ENCODE measurements around the gene MAP6.

Gene MAP6

GRCh38 chr11:75557666-75558494 is 111.0 kb downstream of the MAP6 start:
- ChIA-PET POLR2A (no interaction called here), CTCF (no interaction called here)
- no peak for DNase-seq (ENCODE audit: extremely low spot score)
- TF ChIP-seq LEF1 (IDR thresholded peaks at IDR 0.05; ENCODE audit: borderline replicate concordance) (no peak), FOXM1 (IDR thresholded peaks at IDR 0.05; ENCODE audit: borderline replicate concordance) (no peak), HDGF (IDR thresholded peaks at IDR 0.05; ENCODE audit: borderline replicate concordance) (no peak), FOXK2 (IDR thresholded peaks at IDR 0.05) (no peak), SUZ12 (IDR thresholded peaks at IDR 0.05) (no peak), NFRKB (IDR thresholded peaks at IDR 0.05) (no peak), ARNT (IDR thresholded peaks at IDR 0.05) (no peak), CTBP1 (IDR thresholded peaks at IDR 0.05; ENCODE audit: borderline replicate concordance) (no peak), ZNF384 (IDR thresholded peaks at IDR 0.05) (no peak), BHLHE40 (IDR thresholded peaks at IDR 0.05; ENCODE audit: borderline replicate concordance) (no peak), ELF4 (IDR thresholded peaks at IDR 0.05) (no peak), L3MBTL2 (conservative IDR thresholded peaks at IDR 0.05) (no peak), FOXA1 (IDR thresholded peaks at IDR 0.05) (no peak), SP1 (IDR thresholded peaks at IDR 0.05) (no peak)

DNA sequence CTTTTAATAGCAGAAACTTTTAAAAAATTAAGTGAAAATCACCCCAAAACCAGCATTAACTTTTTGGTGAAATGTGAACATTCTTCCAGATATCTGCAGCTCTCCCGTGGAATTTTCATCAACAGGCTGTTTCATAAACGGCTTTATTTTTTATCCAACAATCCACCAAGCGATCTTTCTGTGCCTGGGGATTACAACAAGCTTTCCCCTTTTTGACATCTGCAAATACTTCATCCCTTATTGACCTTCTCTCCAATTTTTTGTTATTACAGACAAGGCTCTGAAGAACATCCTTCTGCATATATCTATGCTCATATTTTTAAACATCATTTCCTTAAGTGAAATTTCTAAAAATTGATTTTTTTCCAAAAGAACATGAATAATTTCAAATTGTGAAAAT is 112.6 kb downstream of the MAP6 start:
- TF ChIP-seq PKNOX1 (IDR thresholded peaks at IDR 0.05) = no peak
- no peak for TF ChIP-seq TARDBP (IDR thresholded peaks at IDR 0.05)
- no peak for TF ChIP-seq CTBP1 (IDR thresholded peaks at IDR 0.05; ENCODE audit: borderline replicate concordance)
- TF ChIP-seq LEF1 (IDR thresholded peaks at IDR 0.05; ENCODE audit: borderline replicate concordance) = no peak
- TF ChIP-seq HDGF (IDR thresholded peaks at IDR 0.05; ENCODE audit: borderline replicate concordance) = no peak
- TF ChIP-seq BHLHE40 (IDR thresholded peaks at IDR 0.05; ENCODE audit: borderline replicate concordance) = no peak
- no peak for TF ChIP-seq SP1 (IDR thresholded peaks at IDR 0.05)
- TF ChIP-seq FOXK2 (IDR thresholded peaks at IDR 0.05) = no peak
- no peak for TF ChIP-seq ARNT (IDR thresholded peaks at IDR 0.05)
- no peak for TF ChIP-seq FOXM1 (IDR thresholded peaks at IDR 0.05; ENCODE audit: borderline replicate concordance)
- ChIA-PET POLR2A (no interaction called here), CTCF (no interaction called here)
- no peak for DNase-seq (ENCODE audit: extremely low spot score)

DNA sequence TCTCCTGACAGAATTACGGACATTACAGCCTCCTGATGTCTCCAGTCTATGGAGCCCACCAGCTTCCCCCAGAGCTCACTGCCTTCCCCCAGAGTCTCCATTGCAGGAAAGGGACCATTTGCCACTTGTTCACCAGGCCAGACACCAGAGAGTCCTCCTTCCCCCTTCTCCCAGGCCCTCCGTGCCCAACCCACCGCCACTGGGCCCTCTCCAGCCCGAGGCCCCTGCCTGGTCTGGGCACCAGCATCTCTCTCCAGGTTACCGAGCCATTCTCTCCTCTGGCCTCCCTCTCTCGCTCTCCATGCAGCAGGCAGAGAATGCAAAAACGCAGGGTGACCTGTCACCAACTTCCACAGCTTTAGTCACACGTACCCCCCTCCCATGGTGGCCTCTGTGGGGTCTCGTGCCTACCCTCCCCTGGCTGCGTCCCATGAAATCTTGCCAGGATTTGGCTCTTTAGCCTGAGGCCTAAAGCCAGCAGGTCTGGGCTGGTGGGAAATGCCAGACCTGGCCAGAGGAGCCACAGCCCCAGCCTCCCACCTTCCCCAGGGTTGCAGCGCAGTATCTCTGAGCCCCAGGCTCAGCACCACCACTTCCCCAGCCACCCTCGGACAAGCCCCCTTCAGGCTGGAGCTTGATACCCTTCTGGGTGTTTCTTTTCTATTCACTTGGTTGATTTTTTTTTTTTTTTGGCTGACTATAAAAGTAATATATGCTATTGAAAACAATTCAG is 113.6 kb downstream of the MAP6 start:
- ChIA-PET CTCF (interaction anchor here (0.6 kb wide), 1 partner anchor 318 kb away, joined by 8 read pairs; no protein-coding TSS in a partner anchor), POLR2A (interaction anchor here (1.6 to 2.4 kb wide), 4 partner anchors 7 to 30 kb away, joined by 4 to 34 read pairs (median 10); partner anchors contain the start of gene SERPINH1)
- TF ChIP-seq BHLHE40 (IDR thresholded peaks at IDR 0.05; ENCODE audit: borderline replicate concordance) (no peak), PKNOX1 (IDR thresholded peaks at IDR 0.05) (no peak)
- DNase-seq (ENCODE audit: extremely low spot score) = no peak

GRCh38 chr11:75554258-75555022 is 114.4 kb downstream of the MAP6 start:
- TF ChIP-seq BHLHE40 (IDR thresholded peaks at IDR 0.05; ENCODE audit: borderline replicate concordance) (no peak), ELF4 (IDR thresholded peaks at IDR 0.05) (no peak), TARDBP (IDR thresholded peaks at IDR 0.05) (no peak), FOXA1 (IDR thresholded peaks at IDR 0.05) (no peak), ZNF384 (IDR thresholded peaks at IDR 0.05) (no peak), ARNT (IDR thresholded peaks at IDR 0.05) (no peak), LEF1 (IDR thresholded peaks at IDR 0.05; ENCODE audit: borderline replicate concordance) (no peak)
- no peak for DNase-seq (ENCODE audit: extremely low spot score)
- POLR2A ChIA-PET = interaction anchor here (0.6 to 2.4 kb wide), 10 partner anchors 8 to 31 kb away, joined by 3 to 34 read pairs (median 4); partner anchors contain the start of genes GDPD5 and SERPINH1
- CTCF ChIA-PET = interaction anchor here (1.2 kb wide), 1 partner anchor 23 kb away, joined by 9 read pairs; no protein-coding TSS in a partner anchor

- TF ChIP-seq TARDBP (IDR thresholded peaks at IDR 0.05) (no peak), ARNT (IDR thresholded peaks at IDR 0.05) (no peak), FOXA1 (IDR thresholded peaks at IDR 0.05) (no peak), LEF1 (IDR thresholded peaks at IDR 0.05; ENCODE audit: borderline replicate concordance) (no peak), PKNOX1 (IDR thresholded peaks at IDR 0.05) (no peak), FOXK2 (IDR thresholded peaks at IDR 0.05) (no peak), BHLHE40 (IDR thresholded peaks at IDR 0.05; ENCODE audit: borderline replicate concordance) (no peak), SUZ12 (IDR thresholded peaks at IDR 0.05) (no peak), ZNF384 (IDR thresholded peaks at IDR 0.05) (no peak), HDGF (IDR thresholded peaks at IDR 0.05; ENCODE audit: borderline replicate concordance) (no peak), CTBP1 (IDR thresholded peaks at IDR 0.05; ENCODE audit: borderline replicate concordance) (no peak), NFRKB (IDR thresholded peaks at IDR 0.05) (no peak)
- DNase-seq (ENCODE audit: extremely low spot score) = no peak
- ChIA-PET POLR2A (interaction anchor here (0.9 to 2.4 kb wide), 10 partner anchors 8 to 32 kb away, joined by 3 to 34 read pairs (median 5); partner anchors contain the start of genes GDPD5 and SERPINH1), CTCF (interaction anchor here (1.2 kb wide), 1 partner anchor 23 kb away, joined by 9 read pairs; no protein-coding TSS in a partner anchor)
These were observed 115.0 kb downstream of the MAP6 start for GRCh38 chr11:75553889-75554257.
